ENCODE data around the gene KIF6.

Gene KIF6

GRCh38 chr6:39546731-39547130 is 178.5 kb downstream of the KIF6 start:
- DNase-seq (ENCODE audit: low read depth), result no peak
- TF ChIP-seq CTCF (conservative IDR thresholded peaks at IDR 0.05; ENCODE audit: low read depth, low read length), result no peak
- no peak overlapping the region for H3K4me3 ChIP-seq (ENCODE audit: low read length)

- no peak for TF ChIP-seq CTCF (conservative IDR thresholded peaks at IDR 0.05; ENCODE audit: low read depth, low read length)
- no peak overlapping the region for H3K4me3 ChIP-seq (ENCODE audit: low read length)
- DNase-seq (ENCODE audit: low read depth), result no peak
These were observed 181.3 kb downstream of the KIF6 start for GRCh38 chr6:39543950-39544349.

- no peak for TF ChIP-seq CTCF (conservative IDR thresholded peaks at IDR 0.05; ENCODE audit: low read depth, low read length)
- peak; percentile 14 for DNase-seq (ENCODE audit: low read depth)
- no peak overlapping the region for H3K4me3 ChIP-seq (ENCODE audit: low read length)
These were observed 182.1 kb downstream of the KIF6 start for GRCh38 chr6:39543095-39543494.

GRCh38 chr6:39540454-39540853 is 184.8 kb downstream of the KIF6 start:
- H3K4me3 ChIP-seq (ENCODE audit: low read length), result no peak overlapping the region
- no peak for DNase-seq (ENCODE audit: low read depth)
- no peak for TF ChIP-seq CTCF (conservative IDR thresholded peaks at IDR 0.05; ENCODE audit: low read depth, low read length)

GRCh38 chr6:39530201-39530759 is 194.9 kb downstream of the KIF6 start:
- no peak overlapping the region for H3K4me3 ChIP-seq (ENCODE audit: low read length)
- TF ChIP-seq CTCF (conservative IDR thresholded peaks at IDR 0.05; ENCODE audit: low read depth, low read length), result no peak
- DNase-seq (ENCODE audit: low read depth), result no peak

- no peak for TF ChIP-seq CTCF (conservative IDR thresholded peaks at IDR 0.05; ENCODE audit: low read depth, low read length)
- DNase-seq (ENCODE audit: low read depth), result no peak
- H3K4me3 ChIP-seq (ENCODE audit: low read length), result no peak overlapping the region
These were observed 197.2 kb downstream of the KIF6 start for GRCh38 chr6:39527792-39528564.

GRCh38 chr6:39524007-39524406 is 201.2 kb downstream of the KIF6 start:
- no peak for TF ChIP-seq CTCF (conservative IDR thresholded peaks at IDR 0.05; ENCODE audit: low read depth, low read length)
- no peak for DNase-seq (ENCODE audit: low read depth)
- H3K4me3 ChIP-seq (ENCODE audit: low read length), result no peak overlapping the region
